HepG2 (cell line): ENCODE results near the gene DHH.

Experiments
- HDAC1 ChIP-seq: sonication (generic); formaldehyde crosslinking; IDR thresholded peaks from 2 replicates; pipeline ENCODE4 v1.5.1; 2020; ENCODE audit warnings: mild to moderate bottlenecking, missing genetic modification reagents
- NFIB ChIP-seq: sonication (generic); formaldehyde crosslinking; IDR thresholded peaks from 2 replicates; pipeline ENCODE4 v1.9.0; 2021; ENCODE audit warnings: missing genetic modification reagents, mild to moderate bottlenecking, borderline replicate concordance
- RAD21 ChIP-seq: fragments of 450-650 bp; formaldehyde crosslinking; IDR thresholded peaks from 2 replicates; pipeline ENCODE4 v1.5.0; 2020; ENCODE audit warnings: mild to moderate bottlenecking
- SUZ12 ChIP-seq: fragments of 150-350 bp; IDR thresholded peaks from 2 replicates; pipeline ENCODE4 v1.6.1; 2014; ENCODE audit warnings: low read depth, low read length
- TARDBP ChIP-seq: sonication (generic); formaldehyde crosslinking; IDR thresholded peaks from 2 replicates; pipeline ENCODE4 v1.8.0; 2022; ENCODE audit warnings: mild to moderate bottlenecking, missing genetic modification reagents
- ZBTB1 ChIP-seq: sonication (generic); formaldehyde crosslinking; IDR thresholded peaks from 2 replicates; pipeline ENCODE4 v1.4.0; 2020; ENCODE audit warnings: missing genetic modification reagents, borderline replicate concordance
- ZBTB39 ChIP-seq: sonication (generic); formaldehyde crosslinking; IDR thresholded peaks from 2 replicates; pipeline ENCODE4 v1.5.0; 2020; ENCODE audit warnings: missing genetic modification reagents
- ZBTB7A ChIP-seq: sonication (generic); formaldehyde crosslinking; IDR thresholded peaks from 2 replicates; pipeline ENCODE4 v1.8.0; 2022; ENCODE audit warnings: mild to moderate bottlenecking, missing genetic modification reagents
- ZNF772 ChIP-seq: sonication (generic); formaldehyde crosslinking; IDR thresholded peaks from 2 replicates; pipeline ENCODE4 v1.5.0; 2020; ENCODE audit warnings: mild to moderate bottlenecking, missing genetic modification reagents
- TF ChIP-seq, protein P1 (sequence below), 2 experiments: sonication (generic) in 1 of 2; formaldehyde crosslinking in 1 of 2; IDR thresholded peaks; 2 replicates each; pipeline versions ENCODE4 v1.5.1 to v1.6.1; 2011 to 2020; ENCODE audit warnings: borderline replicate concordance in 1 of 2, low read depth in 1 of 2, low read length in 1 of 2, mild to moderate bottlenecking in 1 of 2, missing genetic modification reagents in 1 of 2, moderate library complexity in 1 of 2
- TF ChIP-seq, protein P2 (sequence below): sonication (generic); formaldehyde crosslinking; IDR thresholded peaks from 2 replicates; pipeline ENCODE4 v1.4.0; 2020; ENCODE audit warnings: missing genetic modification reagents, borderline replicate concordance

GRCh38 chr12:49051777-49052438 is 42.7 kb downstream of the DHH start:
- TF ChIP-seq ZBTB39 (CRISPR knock-in tag) (no peak), TARDBP (no peak), ZNF772 (CRISPR knock-in tag) (no peak), NFIB (CRISPR knock-in tag) (no peak), ZBTB7A (CRISPR knock-in tag) (no peak), HDAC1 (CRISPR knock-in tag) (no peak), ZBTB1 (CRISPR knock-in tag) (no peak), SUZ12 (no peak), RAD21 (no peak)
- TF ChIP-seq, protein P1, sequence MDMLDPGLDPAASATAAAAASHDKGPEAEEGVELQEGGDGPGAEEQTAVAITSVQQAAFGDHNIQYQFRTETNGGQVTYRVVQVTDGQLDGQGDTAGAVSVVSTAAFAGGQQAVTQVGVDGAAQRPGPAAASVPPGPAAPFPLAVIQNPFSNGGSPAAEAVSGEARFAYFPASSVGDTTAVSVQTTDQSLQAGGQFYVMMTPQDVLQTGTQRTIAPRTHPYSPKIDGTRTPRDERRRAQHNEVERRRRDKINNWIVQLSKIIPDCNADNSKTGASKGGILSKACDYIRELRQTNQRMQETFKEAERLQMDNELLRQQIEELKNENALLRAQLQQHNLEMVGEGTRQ (IDR thresholded peaks at IDR 0.05; ENCODE audit: low read depth, low read length): no peak
- TF ChIP-seq, protein P1 (CRISPR knock-in tag; IDR thresholded peaks at IDR 0.05; ENCODE audit: borderline replicate concordance): no peak
- TF ChIP-seq, protein P2, sequence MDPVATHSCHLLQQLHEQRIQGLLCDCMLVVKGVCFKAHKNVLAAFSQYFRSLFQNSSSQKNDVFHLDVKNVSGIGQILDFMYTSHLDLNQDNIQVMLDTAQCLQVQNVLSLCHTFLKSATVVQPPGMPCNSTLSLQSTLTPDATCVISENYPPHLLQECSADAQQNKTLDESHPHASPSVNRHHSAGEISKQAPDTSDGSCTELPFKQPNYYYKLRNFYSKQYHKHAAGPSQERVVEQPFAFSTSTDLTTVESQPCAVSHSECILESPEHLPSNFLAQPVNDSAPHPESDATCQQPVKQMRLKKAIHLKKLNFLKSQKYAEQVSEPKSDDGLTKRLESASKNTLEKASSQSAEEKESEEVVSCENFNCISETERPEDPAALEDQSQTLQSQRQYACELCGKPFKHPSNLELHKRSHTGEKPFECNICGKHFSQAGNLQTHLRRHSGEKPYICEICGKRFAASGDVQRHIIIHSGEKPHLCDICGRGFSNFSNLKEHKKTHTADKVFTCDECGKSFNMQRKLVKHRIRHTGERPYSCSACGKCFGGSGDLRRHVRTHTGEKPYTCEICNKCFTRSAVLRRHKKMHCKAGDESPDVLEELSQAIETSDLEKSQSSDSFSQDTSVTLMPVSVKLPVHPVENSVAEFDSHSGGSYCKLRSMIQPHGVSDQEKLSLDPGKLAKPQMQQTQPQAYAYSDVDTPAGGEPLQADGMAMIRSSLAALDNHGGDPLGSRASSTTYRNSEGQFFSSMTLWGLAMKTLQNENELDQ (CRISPR knock-in tag): no peak
